BE2C (cell line): Measurements from ENCODE around the gene DNPEP.

ENCODE experiments used
- DNase-seq: peaks from one replicate; pipeline ENCODE4 v3.0.0-alpha.2; 2020
- H3K27me3 ChIP-seq: fragments of 250-450 bp; sonication (Bioruptor Pico); 2 replicates; pipeline ENCODE4 v1.5.1; 2020; ENCODE audit warnings: mild to moderate bottlenecking
- H3K36me3 ChIP-seq: fragments of 250-450 bp; sonication (Bioruptor Pico); 2 replicates; pipeline ENCODE4 v1.5.1; 2020; ENCODE audit warnings: mild to moderate bottlenecking
- H3K4me1 ChIP-seq: fragments of 250-450 bp; sonication (Bioruptor Pico); 2 replicates; pipeline ENCODE4 v1.5.1; 2020
- H3K4me3 ChIP-seq: 2 replicates; pipeline ENCODE4 v1.5.1; 2011; ENCODE audit warnings: low read depth, low read length
- H3K9me3 ChIP-seq: fragments of 250-450 bp; sonication (Bioruptor Pico); 2 replicates; pipeline ENCODE4 v1.5.1; 2020
- CTCF ChIP-seq: IDR thresholded peaks from 2 replicates; pipeline ENCODE4 v1.5.1; 2012; ENCODE audit warnings: mild to moderate bottlenecking, low read depth, low read length

The DNPEP gene

GRCh38 chr2:219380926-219381325 is 6.8 kb downstream of the DNPEP start:
- H3K9me3 ChIP-seq = no peaks in the 10 kb centered on the region; the same call in 1 of the 2 replicates
- H3K4me3 ChIP-seq = no peak overlapping the region
- no peaks in the 10 kb centered on the region for H3K27me3 ChIP-seq
- TF ChIP-seq CTCF = no peak
- no peak for DNase-seq
- no peaks in the 10 kb centered on the region for H3K4me1 ChIP-seq
- H3K36me3 ChIP-seq = peaks cover 11% of the 10 kb centered on the region

- DNase-seq = no peak
- no peak for TF ChIP-seq CTCF
- Histone ChIP-seq H3K4me1 (no peaks in the 10 kb centered on the region), H3K36me3 (peaks cover 4% of the 10 kb centered on the region), H3K9me3 (no peaks in the 10 kb centered on the region; the same call in 1 of the 2 replicates), H3K27me3 (no peaks in the 10 kb centered on the region), H3K4me3 (no peak overlapping the region)
These were observed 9.4 kb downstream of the DNPEP start for GRCh38 chr2:219378163-219378851.

GRCh38 chr2:219369447-219369861 is 18.3 kb downstream of the DNPEP start:
- no peaks in the 10 kb centered on the region for H3K36me3 ChIP-seq
- H3K4me1 ChIP-seq = peaks cover 3% of the 10 kb centered on the region; the same call in 1 of the 2 replicates
- H3K27me3 ChIP-seq = no peaks in the 10 kb centered on the region
- no peak overlapping the region for H3K4me3 ChIP-seq
- H3K9me3 ChIP-seq = no peaks in the 10 kb centered on the region
- no peak for TF ChIP-seq CTCF
- DNase-seq = no peak

GRCh38 chr2:219368690-219369191 is 19.0 kb downstream of the DNPEP start:
- TF ChIP-seq CTCF = no peak
- H3K4me3 ChIP-seq = no peak overlapping the region
- no peaks in the 10 kb centered on the region for H3K9me3 ChIP-seq
- peaks cover 3% of the 10 kb centered on the region; the same call in 1 of the 2 replicates for H3K4me1 ChIP-seq
- H3K27me3 ChIP-seq = no peaks in the 10 kb centered on the region
- DNase-seq = no peak
- no peaks in the 10 kb centered on the region for H3K36me3 ChIP-seq

GRCh38 chr2:219362524-219363164 is 25.1 kb downstream of the DNPEP start:
- Histone ChIP-seq H3K4me1 (no peaks in the 10 kb centered on the region), H3K36me3 (no peaks in the 10 kb centered on the region), H3K4me3 (no peak overlapping the region), H3K9me3 (no peaks in the 10 kb centered on the region), H3K27me3 (peaks cover 32% of the 10 kb centered on the region)
- DNase-seq = no peak
- no peak for TF ChIP-seq CTCF

- no peak for TF ChIP-seq CTCF
- no peaks in the 10 kb centered on the region for H3K4me1 ChIP-seq
- H3K4me3 ChIP-seq = no peak overlapping the region
- no peaks in the 10 kb centered on the region for H3K9me3 ChIP-seq
- H3K36me3 ChIP-seq = no peaks in the 10 kb centered on the region
- H3K27me3 ChIP-seq = peaks cover 38% of the 10 kb centered on the region
- DNase-seq = no peak
These were observed 25.6 kb downstream of the DNPEP start for GRCh38 chr2:219362072-219362471.
